Colonic mucosa (tissue), 4 donors: ENCODE data around the gene MAGEB4. TPM values are rescaled to one million over a fixed set of nuclear protein-coding genes. Genes with fewer than 3 reads are reported as not detected.

Experiments used
- DNase-seq: peaks from one replicate; pipeline ENCODE4 v3.0.0-alpha.2; 2020
- H3K27ac ChIP-seq: fragments of 200-600 bp; one replicate; pipeline ENCODE4 v1.8.0; 2021
- H3K27me3 ChIP-seq: fragments of 200-600 bp; one replicate; pipeline ENCODE4 v1.8.0; 2021
- H3K36me3 ChIP-seq: fragments of 200-600 bp; one replicate; pipeline ENCODE4 v1.8.0; 2021
- H3K4me1 ChIP-seq: fragments of 200-600 bp; one replicate; pipeline ENCODE4 v1.8.0; 2021; ENCODE audit warnings: mild to moderate bottlenecking
- H3K4me3 ChIP-seq: fragments of 200-600 bp; one replicate; pipeline ENCODE4 v1.8.0; 2021
- H3K9ac ChIP-seq, 2 donors: one replicate each; pipeline ENCODE4 v1.7.0; 2013; ENCODE audit warnings: control low read depth in 2 of 2, low read depth in 2 of 2, low read length in 2 of 2
- H3K9me3 ChIP-seq: fragments of 200-600 bp; one replicate; pipeline ENCODE4 v1.8.0; 2021
- CTCF ChIP-seq: fragments of 200-600 bp; IDR thresholded peaks from one replicate; pipeline ENCODE4 v1.8.0; 2022; ENCODE audit warnings: antibody characterized with exemption, mild to moderate bottlenecking
- intact Hi-C: fragments of 100-400 bp; cut with DNase I; formaldehyde crosslinking; loops from one replicate; pipeline ENCODE4 v1.14.1; 2022
- total RNA-seq, 2 donors: library from RNA; stranded (reverse); fragmentation: NEBNext Ultra II Directional in 1 of 2; extraction: Animal tissue kit (Norgen Biotek cat#: 25700) in 1 of 2; gene quantifications; one replicate each; pipeline ENCODE4 v1.2.1, GENCODE V29; 2021
- donor health status: healthy.
- donor health status: DM: no; HTN: no; CAD: no.
- donor health status: DM: no; HTN: no; CAD: no.

The MAGEB4 gene
- total RNA-seq, 2 donors from 2014 or later: not detected

DNA sequence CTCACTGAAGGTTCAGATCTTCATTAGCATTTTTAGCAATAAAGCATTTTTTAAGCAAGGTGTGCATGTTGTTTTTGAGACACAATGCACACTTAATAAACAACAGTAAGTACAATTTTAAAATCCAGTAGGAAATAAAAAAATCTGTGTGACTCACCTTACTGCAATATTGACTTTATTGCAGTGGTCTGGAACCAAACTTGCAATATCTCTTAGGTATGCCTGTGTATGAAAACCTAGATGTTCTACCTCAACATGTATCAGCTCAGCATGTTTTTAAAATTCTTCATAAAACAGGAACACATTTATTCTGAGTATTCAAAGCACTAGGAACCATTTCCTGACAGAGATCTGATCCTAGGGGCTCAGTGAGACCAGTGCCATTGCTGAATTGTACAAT, 40.7 kb downstream of the MAGEB4 start:
- no peaks in the 10 kb centered on the region for H3K27me3 ChIP-seq
- no peak overlapping the region for H3K27ac ChIP-seq
- no peak overlapping the region for H3K9ac ChIP-seq
- intact Hi-C loops: no loop called here
- no peak overlapping the region for H3K4me3 ChIP-seq
- H3K9me3 ChIP-seq: no peaks in the 10 kb centered on the region
- no peak for TF ChIP-seq CTCF
- no peaks in the 10 kb centered on the region for H3K4me1 ChIP-seq
- H3K36me3 ChIP-seq: no peaks in the 10 kb centered on the region
- DNase-seq: no peak

GRCh38 chrX:30283456-30284200, 41.8 kb downstream of the MAGEB4 start:
- intact Hi-C loops: no loop called here
- no peaks in the 10 kb centered on the region for H3K27me3 ChIP-seq
- DNase-seq: no peak
- no peaks in the 10 kb centered on the region for H3K9me3 ChIP-seq
- no peak overlapping the region for H3K9ac ChIP-seq
- no peak for TF ChIP-seq CTCF
- no peak overlapping the region for H3K4me3 ChIP-seq
- no peaks in the 10 kb centered on the region for H3K4me1 ChIP-seq
- H3K36me3 ChIP-seq: no peaks in the 10 kb centered on the region
- no peak overlapping the region for H3K27ac ChIP-seq

Other genes starting within 250 kb of the MAGEB4 start
- not detected for gene MAGEB2, start 26.4 kb upstream of the MAGEB4 start, total RNA-seq
- gene MAGEB3, start 11.3 kb upstream of the MAGEB4 start, total RNA-seq: not detected
- gene MAGEB1, start 5.1 kb downstream of the MAGEB4 start, total RNA-seq: not detected
- gene NR0B1, start 67.4 kb downstream of the MAGEB4 start, total RNA-seq: under 1 TPM in 1 of 2 donors, not detected in 1; 0.20 TPM